ENCODE results near the gene C4orf54.

Gene C4orf54

GRCh38 chr4:99636422-99636821 is 21.2 kb downstream of the C4orf54 start:
- TF ChIP-seq, protein P1, sequence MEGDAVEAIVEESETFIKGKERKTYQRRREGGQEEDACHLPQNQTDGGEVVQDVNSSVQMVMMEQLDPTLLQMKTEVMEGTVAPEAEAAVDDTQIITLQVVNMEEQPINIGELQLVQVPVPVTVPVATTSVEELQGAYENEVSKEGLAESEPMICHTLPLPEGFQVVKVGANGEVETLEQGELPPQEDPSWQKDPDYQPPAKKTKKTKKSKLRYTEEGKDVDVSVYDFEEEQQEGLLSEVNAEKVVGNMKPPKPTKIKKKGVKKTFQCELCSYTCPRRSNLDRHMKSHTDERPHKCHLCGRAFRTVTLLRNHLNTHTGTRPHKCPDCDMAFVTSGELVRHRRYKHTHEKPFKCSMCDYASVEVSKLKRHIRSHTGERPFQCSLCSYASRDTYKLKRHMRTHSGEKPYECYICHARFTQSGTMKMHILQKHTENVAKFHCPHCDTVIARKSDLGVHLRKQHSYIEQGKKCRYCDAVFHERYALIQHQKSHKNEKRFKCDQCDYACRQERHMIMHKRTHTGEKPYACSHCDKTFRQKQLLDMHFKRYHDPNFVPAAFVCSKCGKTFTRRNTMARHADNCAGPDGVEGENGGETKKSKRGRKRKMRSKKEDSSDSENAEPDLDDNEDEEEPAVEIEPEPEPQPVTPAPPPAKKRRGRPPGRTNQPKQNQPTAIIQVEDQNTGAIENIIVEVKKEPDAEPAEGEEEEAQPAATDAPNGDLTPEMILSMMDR (IDR thresholded peaks at IDR 0.05; ENCODE audit: extremely low read depth, missing control alignments): no peak
- no peak for DNase-seq (ENCODE audit: low spot score)

GRCh38 chr4:99635601-99636000 is 22.0 kb downstream of the C4orf54 start:
- TF ChIP-seq, protein P1 (IDR thresholded peaks at IDR 0.05; ENCODE audit: extremely low read depth, missing control alignments): no peak
- no peak for DNase-seq (ENCODE audit: low spot score)

- DNase-seq (ENCODE audit: low spot score): no peak
- TF ChIP-seq, protein P1 (IDR thresholded peaks at IDR 0.05; ENCODE audit: extremely low read depth, missing control alignments): no peak
Observed at GRCh38 chr4:99634742-99635360, 22.8 kb downstream of the C4orf54 start.

GRCh38 chr4:99633772-99634171 is 23.9 kb downstream of the C4orf54 start:
- no peak for DNase-seq (ENCODE audit: low spot score)
- TF ChIP-seq, protein P1 (IDR thresholded peaks at IDR 0.05; ENCODE audit: extremely low read depth, missing control alignments): no peak

DNA sequence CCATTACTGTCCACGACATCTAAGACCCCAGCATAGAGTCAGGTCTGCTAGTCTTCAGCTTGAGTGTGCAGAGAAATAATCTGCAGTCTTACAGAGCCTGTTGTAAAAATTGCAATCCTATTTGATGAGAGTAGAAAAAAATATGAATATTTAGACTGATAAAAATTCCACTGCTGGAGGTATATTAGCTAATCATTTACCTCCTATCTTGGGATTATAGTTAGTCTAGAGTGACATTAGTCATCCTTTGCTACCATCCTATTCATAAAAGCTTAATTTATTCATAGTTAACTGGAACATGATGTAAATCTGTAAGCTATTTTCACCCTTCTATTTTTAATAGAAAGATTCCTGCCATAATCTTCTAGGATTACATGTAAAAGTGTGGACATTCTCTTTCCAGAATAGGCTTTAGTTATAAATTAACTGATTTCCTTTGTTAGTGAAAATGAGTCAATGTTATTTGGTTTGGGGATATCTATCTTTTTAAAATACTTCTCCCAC is 26.7 kb downstream of the C4orf54 start:
- no peak for DNase-seq (ENCODE audit: low spot score)
- TF ChIP-seq, protein P1 (IDR thresholded peaks at IDR 0.05; ENCODE audit: extremely low read depth, missing control alignments): no peak

GRCh38 chr4:99629962-99630554 is 27.6 kb downstream of the C4orf54 start:
- TF ChIP-seq, protein P1 (IDR thresholded peaks at IDR 0.05; ENCODE audit: extremely low read depth, missing control alignments): no peak
- DNase-seq (ENCODE audit: low spot score): no peak

- DNase-seq (ENCODE audit: low spot score): no peak
- TF ChIP-seq, protein P1 (IDR thresholded peaks at IDR 0.05; ENCODE audit: extremely low read depth, missing control alignments): no peak
Observed at GRCh38 chr4:99628040-99628439, 29.6 kb downstream of the C4orf54 start.
